ENCODE measurements around the gene MRPS21.
"Not testable (repeated sequence)": the region's sequence is repeated elsewhere in the genome, so short reads cannot be mapped to it uniquely, and the experiment has no call there.

MRPS21 gene

DNA sequence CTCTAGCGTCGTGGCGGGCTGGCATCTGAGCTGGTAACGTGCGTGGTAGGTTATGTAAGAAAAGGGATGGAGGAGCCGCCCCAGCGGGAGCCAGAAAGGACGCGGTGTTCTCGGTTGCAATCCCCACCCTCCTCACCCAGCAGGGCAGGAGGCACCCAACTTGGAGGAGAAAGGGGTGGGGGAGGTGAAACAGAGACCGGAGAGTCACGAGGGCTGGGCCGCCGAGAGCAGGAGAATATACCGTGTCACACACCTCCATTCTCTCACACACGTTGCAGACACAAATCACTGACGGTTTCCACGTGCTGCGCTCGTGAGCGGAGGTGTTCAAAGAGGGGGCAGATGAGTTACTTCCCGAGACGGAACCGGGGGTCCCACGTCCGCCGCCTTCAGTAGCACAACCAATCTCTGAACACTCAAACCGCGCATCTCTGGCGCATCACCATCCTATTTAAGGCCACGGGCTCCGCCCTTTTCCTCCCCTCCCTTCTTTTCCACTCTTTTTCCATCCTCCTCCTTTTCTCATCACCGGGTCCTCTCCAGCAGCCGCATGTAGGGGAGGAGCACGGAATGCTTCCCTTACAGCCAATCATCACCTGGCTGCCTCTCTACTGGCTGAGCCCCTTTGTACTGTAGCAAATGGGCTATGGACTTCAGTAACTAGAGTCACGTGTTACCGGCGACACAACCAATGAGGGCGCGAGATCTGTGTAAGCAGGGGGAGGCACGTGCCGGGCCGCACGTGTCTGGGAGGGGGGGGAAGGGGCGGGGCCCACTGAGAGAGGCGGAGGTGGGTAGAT lies 11.7 kb upstream of the MRPS21 start, which contains the start of gene CIART:
Gene CIART (plus strand): TSS at position 797 of the 800 bp plus-strand sequence. CDS start 714 bp downstream, outside the sequence.
- peak; percentile 73 for DNase-seq (ENCODE audit: low read depth)

- DNase-seq (ENCODE audit: low read depth): no peak
Observed at GRCh38 chr1:150282558-150282958, 11.1 kb upstream of the MRPS21 start.

DNA sequence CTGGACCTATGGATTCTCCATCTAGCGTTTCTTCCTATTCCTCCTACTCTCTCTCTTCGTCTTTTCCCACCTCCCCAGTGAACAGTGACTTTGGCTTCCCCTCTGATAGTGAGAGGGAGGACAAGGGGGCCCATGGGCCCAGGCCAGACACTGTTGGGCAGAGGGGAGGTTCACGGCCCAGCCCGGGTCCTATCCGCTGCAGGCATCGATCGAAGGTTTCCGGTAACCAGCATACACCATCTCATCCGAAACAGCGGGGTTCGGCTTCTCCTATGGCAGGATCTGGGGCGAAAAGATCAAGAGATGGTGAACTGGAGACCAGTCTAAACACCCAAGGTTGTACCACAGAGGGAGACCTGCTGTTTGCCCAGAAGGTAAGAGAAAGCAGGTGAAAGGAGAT lies 10.4 kb upstream of the MRPS21 start:
- DNase-seq (ENCODE audit: low read depth): no peak

GRCh38 chr1:150288382-150288781 lies 5.3 kb upstream of the MRPS21 start:
- no peak for DNase-seq (ENCODE audit: low read depth)

DNA sequence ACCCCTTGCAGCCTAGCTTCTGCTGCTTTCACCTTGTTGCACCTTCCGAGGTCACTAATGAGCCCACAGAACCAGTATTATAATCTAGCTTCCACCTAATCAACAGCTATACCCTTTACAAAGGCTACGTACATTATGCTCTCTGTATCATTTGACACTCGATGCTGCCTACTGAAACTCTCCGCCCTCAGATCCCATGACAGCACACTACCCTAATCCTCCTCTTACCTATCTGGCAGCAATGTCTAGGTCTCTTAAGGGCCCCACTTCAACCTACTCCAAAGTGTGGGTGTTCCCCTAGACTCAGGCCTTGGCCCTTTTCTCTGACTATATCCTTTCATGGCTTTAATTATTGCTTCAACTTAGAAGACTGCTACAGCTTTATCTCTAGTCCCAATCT lies 4.8 kb upstream of the MRPS21 start:
- DNase-seq (ENCODE audit: low read depth): no peak

GRCh38 chr1:150295476-150295875 lies 1.8 kb downstream of the MRPS21 start:
- DNase-seq (ENCODE audit: low read depth): no peak

DNA sequence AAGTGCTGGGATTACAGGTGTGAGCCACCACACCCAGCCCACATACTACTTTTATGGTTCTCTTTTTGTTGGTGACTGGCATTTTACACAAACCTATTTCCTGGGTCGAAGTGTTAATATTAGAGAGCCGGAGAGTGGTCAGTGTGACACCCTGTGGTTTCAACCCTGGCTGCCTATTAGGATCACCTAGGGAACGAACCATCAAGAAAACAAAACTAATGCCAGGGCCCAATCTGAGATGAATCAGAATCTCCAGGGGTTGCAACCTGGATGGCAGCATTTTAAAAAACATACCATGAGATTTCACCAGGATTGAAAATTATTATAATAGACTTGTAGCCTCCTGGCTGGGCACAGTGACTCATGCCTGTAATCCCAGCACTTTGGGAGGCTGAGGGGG lies 6.1 kb downstream of the MRPS21 start:
- no peak for DNase-seq (ENCODE audit: low read depth)

- DNase-seq (ENCODE audit: low read depth): no peak
Observed at GRCh38 chr1:150302338-150302737, 8.7 kb downstream of the MRPS21 start.

- DNase-seq (ENCODE audit: low read depth): no peak
Observed at GRCh38 chr1:150302902-150303301, 9.2 kb downstream of the MRPS21 start.

DNA sequence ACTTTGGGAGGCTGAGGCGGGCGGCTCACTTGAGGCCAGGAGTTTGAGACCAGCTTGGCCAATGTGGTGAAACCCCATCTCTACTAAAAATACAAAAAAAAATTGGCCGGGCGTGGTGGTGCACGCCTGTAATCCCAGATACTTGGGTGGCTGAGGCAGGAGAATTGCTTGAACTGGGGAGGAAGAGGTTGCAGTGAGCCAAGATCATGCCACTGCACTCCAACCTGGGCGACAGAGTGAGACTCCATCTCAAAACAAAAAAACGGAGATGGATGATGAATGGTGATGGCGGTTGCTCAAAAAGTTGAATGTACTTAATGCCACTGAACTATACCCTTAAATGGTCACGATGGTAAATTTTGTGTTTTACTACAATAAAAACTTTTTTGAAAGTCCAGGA lies 14.9 kb downstream of the MRPS21 start:
- not testable (repeated sequence) for DNase-seq (ENCODE audit: low read depth)

DNA sequence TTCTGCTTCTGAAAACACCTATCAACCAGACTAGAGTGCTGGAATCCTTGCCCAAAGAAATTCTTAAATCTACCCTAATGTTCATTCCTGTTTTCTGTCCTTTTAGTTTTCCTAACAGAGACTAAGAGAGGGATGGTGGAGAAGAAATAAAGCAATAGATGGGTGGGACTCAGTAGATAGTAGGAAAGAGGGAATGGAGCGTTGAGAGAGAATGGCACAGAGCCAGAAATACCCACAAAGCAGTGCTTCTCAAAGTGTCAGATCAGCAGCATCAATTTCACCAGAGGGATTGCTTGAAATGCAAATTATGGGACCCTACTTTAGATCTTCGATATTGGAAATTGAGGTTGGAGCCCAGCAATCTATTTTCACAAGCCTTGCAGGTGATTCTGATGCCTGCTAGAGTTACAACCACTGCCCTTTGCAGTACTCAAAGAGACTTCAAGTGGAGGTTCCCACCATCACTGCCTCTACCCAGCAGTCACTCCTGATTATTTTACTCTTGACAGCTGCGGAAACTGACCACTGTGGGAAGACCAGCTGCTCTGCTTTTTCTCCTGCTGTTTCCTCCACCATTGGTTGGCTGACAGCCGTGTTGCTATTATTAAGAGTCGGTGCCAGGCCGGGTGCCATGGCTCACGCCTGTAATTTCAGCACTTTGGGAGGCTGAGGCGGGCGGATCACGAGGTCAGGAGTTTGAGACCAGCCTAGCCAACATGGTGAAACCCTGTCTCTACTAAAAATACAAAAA lies 16.3 kb downstream of the MRPS21 start:
- no peak for DNase-seq (ENCODE audit: low read depth)

DNA sequence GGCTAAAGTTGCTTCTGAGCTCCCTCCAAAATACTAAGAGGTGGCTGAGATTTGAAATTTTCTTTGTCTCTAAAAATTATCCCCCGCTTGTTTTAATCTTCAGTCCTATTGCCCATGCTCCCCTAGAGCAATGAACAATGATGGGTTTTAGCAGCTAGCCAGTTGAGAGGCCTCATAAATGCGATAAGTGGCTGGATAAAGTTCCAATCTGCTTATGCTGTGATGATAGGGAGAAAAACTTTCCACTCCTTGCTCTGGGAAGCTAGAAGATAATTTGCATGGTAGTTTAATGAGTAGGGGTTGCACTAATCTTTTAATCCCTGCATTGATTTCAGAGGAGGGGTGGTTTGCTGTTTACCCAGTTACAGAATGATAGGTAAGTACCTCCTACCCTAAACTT lies 18.1 kb downstream of the MRPS21 start:
- no peak for DNase-seq (ENCODE audit: low read depth)

DNA sequence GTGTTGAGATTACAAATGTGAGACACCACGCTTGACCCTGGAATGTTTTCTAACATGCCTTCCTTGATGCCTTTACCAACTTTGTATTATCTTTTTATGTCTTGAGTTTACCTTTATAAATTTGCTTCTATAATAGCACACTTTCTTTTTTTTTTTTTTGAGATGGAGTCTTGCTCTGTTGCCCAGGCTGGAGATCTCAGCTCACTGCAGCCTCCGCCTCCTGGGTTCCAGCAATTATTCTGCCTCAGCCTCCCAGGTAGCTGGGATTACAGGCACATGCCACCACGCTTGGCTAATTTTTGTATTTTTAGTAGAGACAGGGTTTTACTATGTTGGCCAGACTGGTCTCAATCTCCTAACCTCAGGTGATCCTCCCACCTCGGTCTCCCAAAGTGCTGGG lies 21.0 kb downstream of the MRPS21 start:
- not testable (repeated sequence) for DNase-seq (ENCODE audit: low read depth)

DNA sequence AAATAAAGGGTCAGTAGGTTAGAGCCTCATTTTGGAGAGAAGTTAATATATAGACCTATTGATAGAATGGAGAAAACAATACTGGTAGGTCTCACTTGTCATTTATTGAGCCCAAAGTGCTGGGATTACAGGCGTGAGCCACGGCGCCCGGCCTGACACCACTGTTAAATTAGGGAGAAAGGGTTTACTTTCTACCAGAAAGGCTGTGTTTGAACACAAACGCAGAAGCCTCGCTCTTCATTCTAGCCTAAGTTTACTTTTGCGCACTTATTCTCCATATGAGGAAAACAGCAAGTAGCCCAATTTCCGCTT lies 27.0 kb downstream of the MRPS21 start:
- no peak for DNase-seq (ENCODE audit: low read depth)

- no peak for DNase-seq (ENCODE audit: low read depth)
Observed at GRCh38 chr1:150321826-150322166, 28.1 kb downstream of the MRPS21 start.

DNA sequence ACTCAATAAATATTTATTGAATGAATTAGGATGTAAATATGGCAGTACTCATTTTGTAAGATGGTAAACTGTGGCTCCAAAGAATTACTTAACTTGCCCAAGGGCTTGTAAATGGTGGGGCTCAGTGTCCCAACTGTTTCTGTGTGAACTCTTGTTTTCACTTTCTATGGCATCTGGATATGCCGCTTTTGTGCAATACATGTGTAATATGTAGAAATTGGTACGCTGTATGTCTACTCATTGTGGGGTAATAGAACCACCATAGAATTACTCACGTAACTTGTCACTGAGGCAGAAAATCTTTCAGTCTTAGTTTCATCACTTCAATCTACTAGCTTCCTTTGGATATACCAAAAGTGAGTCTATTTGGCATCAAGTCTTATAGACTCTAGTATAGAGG lies 28.6 kb downstream of the MRPS21 start:
- DNase-seq (ENCODE audit: low read depth): no peak

- no peak for DNase-seq (ENCODE audit: low read depth)
Observed at GRCh38 chr1:150332651-150333290, 39.1 kb downstream of the MRPS21 start.

GRCh38 chr1:150346316-150346715 lies 52.7 kb downstream of the MRPS21 start:
- DNase-seq (ENCODE audit: low read depth): no peak

DNA sequence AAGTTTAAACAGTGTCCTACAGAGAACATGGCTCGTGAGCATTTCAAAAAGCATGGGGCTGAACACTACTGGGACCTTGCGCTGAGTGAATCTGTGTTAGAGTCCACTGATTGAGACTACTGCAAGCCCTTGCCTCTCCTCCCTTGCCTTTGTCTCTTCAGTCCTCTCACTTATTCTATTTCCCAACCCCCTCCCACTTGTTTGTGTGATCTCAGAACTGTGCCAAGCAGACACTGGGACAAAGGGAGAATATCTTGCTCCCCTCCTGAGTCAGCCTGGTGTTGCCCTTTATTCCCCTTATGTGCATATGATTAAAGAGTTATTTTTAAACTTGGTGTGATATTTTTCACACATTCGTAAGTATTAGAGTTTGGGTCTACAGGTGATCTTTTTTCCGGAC lies 59.2 kb downstream of the MRPS21 start:
- no peak for DNase-seq (ENCODE audit: low read depth)
